ENCODE measurements around the gene PRIMA1.

PRIMA1 gene

DNA sequence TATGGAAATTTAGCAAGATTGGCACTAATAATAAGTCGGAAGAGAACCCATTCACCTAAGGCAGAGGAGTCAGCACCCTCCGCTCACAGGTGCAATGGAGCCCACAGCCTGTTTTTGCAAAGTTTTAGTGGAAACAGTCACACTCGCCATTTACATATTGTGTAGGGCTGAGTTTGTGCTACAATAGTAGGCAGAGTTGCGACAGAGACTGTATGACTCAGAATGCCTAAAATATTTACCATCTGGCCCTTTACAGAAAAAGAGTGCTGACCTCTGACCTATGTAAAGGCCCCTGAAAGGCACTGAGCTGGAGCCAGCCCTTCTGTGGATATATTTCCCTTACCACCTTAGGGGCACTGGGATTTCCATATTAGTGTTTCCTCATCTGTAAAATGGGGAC, 79.0 kb downstream of the PRIMA1 start:
- H3K4me1 Mint-ChIP-seq = no peaks in the 10 kb centered on the region
- H3K4me3 Mint-ChIP-seq = no peak overlapping the region
- no peak for DNase-seq
- H3K9me3 Mint-ChIP-seq = no peaks in the 10 kb centered on the region
- peaks cover 13% of the 10 kb centered on the region for H3K27me3 Mint-ChIP-seq
- CTCF ChIA-PET = no interaction called here
- no peak overlapping the region for H3K27ac Mint-ChIP-seq
- no peaks in the 10 kb centered on the region for H3K36me3 Mint-ChIP-seq

DNA sequence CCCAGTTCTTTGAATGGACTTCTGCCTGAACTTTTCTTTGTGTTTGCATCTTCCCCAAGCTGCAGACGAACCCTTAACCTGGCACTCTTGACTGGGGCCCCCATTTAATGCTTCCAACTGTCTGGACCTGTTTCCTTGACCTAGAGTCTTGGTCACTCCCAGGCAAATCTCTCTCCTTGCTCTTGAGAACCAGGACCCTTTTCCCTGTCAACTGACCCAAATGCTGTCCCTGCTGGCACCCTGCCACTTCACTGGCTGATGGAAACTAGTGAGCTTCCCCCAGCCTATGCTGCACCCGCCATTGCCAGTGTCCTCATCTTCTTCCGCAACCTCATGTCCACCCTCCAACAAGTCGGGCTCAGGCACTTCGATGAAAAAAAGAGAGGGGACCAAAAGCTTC, 79.5 kb downstream of the PRIMA1 start:
- no peak for DNase-seq
- no peaks in the 10 kb centered on the region for H3K4me1 Mint-ChIP-seq
- H3K9me3 Mint-ChIP-seq = no peaks in the 10 kb centered on the region
- H3K27me3 Mint-ChIP-seq = peaks cover 13% of the 10 kb centered on the region
- no peak overlapping the region for H3K4me3 Mint-ChIP-seq
- no peak overlapping the region for H3K27ac Mint-ChIP-seq
- no peaks in the 10 kb centered on the region for H3K36me3 Mint-ChIP-seq
- CTCF ChIA-PET = no interaction called here

DNA sequence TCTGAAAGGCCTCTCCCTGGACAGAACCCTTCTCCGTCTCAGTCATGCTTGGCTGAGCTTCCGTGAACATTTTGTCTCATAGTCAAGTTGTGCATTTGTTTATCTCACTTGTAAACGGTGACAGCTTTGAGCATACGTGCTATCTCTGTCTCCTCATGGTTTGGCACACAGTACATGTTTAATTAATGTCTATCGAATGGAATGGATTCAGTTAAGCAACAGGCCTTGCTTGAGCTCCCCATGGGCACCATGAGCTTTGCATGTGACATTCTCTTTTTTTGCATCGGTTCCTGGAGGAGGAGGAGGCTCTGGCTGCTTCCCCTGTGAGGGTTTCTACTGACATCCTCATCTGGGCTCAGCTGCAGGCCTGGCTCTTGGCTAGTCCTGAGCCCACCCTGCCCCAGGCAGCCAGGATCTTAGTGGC, 80.0 kb downstream of the PRIMA1 start:
- Mint-ChIP-seq H3K9me3 (no peaks in the 10 kb centered on the region), H3K4me1 (no peaks in the 10 kb centered on the region), H3K36me3 (no peaks in the 10 kb centered on the region), H3K27ac (no peak overlapping the region), H3K27me3 (peaks cover 8% of the 10 kb centered on the region), H3K4me3 (no peak overlapping the region)
- CTCF ChIA-PET = no interaction called here
- no peak for DNase-seq

DNA sequence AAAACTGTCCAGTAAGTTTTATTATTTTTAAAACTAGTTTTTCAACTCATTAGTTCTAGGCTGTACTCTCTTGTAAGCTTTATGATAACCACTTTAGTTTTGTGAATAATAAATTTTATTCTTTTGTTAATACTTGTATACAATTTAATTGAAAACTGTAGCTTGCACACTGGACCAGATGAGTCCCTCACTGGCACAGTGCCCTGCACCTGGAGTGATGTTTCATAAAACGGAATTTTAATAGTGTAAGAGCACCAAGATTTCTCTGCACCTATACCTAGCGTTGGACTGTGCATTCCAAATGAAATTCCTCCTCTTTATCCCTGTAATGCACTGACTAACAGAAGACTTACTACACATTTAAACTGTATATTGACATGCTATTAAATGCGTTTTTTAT, 80.8 kb downstream of the PRIMA1 start:
- H3K27me3 Mint-ChIP-seq = peaks cover 12% of the 10 kb centered on the region
- H3K36me3 Mint-ChIP-seq = no peaks in the 10 kb centered on the region
- no peak overlapping the region for H3K27ac Mint-ChIP-seq
- no peaks in the 10 kb centered on the region for H3K4me1 Mint-ChIP-seq
- DNase-seq = no peak
- CTCF ChIA-PET = no interaction called here
- H3K9me3 Mint-ChIP-seq = no peaks in the 10 kb centered on the region
- no peak overlapping the region for H3K4me3 Mint-ChIP-seq

DNA sequence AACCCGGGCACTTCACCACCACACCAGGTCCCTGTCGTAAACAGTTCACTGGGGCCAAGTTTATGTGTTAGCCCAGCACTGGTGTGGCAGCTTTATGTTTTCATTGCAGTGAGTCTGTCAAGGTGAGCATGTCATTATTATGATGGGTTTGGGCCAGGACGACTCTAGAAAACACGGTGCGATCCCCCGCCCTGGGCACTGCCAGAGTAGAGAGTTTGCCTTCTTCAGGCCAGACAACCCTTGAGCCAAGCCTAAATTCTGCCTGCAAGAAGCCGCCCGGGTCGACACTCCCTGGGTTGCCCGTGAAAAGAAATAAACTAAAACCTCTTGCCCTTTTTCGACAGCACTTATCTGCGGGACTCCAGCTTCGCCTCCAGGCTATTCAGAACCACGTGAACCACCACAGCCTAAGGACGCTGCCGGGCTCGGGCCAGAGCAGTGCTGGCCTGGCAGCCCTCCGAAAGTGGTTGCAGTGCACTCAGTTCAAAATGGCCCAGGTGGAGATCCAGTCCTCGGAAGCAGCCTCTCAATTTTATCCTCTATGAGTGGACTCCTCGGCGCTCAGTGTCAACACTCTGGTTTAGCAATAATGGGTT, 81.8 kb downstream of the PRIMA1 start:
- H3K27me3 Mint-ChIP-seq = peaks cover 12% of the 10 kb centered on the region

DNA sequence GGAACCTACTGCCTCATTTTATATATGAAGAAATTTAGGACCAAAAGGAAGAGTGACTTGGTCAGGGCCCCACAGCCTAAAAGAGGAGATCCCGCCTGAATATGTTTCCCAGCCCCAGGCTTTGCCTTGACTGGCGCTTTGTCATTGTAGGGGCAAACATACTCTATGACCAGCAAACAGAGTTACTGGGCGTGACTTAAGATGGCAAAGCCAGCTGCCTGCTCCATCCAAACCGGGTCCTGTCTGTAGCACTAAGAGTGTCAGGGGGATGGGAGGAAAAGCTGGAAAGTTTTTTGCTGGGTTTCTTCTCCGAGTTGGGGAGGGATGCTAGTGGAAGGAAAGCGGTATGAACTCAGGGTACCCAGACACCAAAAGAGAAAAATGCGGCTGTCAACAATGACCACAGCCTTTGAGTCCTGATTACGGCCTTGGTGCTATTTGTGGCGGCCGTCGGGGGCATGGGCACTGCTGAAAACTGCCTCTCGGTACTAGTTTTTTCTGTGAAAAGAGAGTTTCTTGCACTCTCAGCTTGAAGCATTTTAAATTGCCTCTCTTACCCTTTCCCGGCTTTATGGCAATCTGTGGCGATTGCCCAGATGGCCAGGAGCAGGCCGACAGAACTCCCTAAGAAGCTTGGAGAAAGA, 82.7 kb downstream of the PRIMA1 start:
- no peaks in the 10 kb centered on the region for H3K4me1 Mint-ChIP-seq
- CTCF ChIA-PET = no interaction called here
- DNase-seq = no peak
- no peak overlapping the region for H3K4me3 Mint-ChIP-seq
- no peaks in the 10 kb centered on the region for H3K36me3 Mint-ChIP-seq
- H3K27me3 Mint-ChIP-seq = peaks cover 12% of the 10 kb centered on the region
- no peaks in the 10 kb centered on the region for H3K9me3 Mint-ChIP-seq
- no peak overlapping the region for H3K27ac Mint-ChIP-seq

More for the DNA sequence above, 81.8 kb downstream of the PRIMA1 start:
- Mint-ChIP-seq H3K36me3 (no peaks in the 10 kb centered on the region), H3K4me1 (no peaks in the 10 kb centered on the region), H3K9me3 (no peaks in the 10 kb centered on the region), H3K27ac (no peak overlapping the region), H3K4me3 (no peak overlapping the region)
- no peak for DNase-seq
- CTCF ChIA-PET = no interaction called here

DNA sequence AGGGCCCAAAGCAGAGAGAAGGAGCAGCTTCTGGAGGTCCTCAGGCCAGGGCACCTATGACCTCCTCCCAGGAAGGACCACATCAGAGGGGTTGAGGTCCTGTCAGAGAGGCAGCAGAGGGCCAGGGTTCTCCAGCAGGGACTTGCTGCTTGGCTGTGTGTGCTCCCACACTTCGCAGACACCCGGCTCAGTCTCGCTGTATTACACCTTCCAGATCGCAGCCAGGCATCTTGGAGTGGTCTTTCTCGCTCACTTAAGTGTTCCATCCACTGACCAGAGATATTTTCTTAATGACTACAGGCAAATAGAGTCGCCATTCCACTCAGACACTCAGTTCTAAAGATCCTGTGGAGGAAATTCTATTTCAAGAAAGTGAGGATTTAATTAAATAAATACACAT, 84.3 kb downstream of the PRIMA1 start:
- peaks cover 2% of the 10 kb centered on the region for H3K9me3 Mint-ChIP-seq
- DNase-seq = no peak
- no peaks in the 10 kb centered on the region for H3K36me3 Mint-ChIP-seq
- H3K4me1 Mint-ChIP-seq = no peaks in the 10 kb centered on the region
- no peak overlapping the region for H3K4me3 Mint-ChIP-seq
- H3K27ac Mint-ChIP-seq = no peak overlapping the region
- peaks cover 10% of the 10 kb centered on the region for H3K27me3 Mint-ChIP-seq
- CTCF ChIA-PET = no interaction called here

DNA sequence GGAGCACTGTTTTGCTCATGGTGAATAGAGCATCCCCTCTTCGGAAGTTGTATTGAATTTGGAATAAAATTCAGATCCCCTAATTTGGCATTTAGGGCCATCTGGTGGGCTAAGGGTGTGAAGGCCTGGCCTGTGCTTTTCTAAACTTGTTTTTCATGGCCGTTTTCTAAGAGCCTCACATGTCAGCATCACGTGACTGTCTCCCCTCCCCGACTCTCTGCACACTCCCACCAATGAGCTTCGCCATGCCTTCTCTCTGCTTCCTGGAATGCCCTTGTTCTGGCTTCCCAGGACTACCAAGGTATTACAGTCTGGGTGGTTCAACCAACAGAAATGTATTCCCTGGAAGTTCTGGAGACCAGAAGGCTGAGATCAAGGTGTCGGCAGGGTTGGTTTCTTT, 85.3 kb downstream of the PRIMA1 start:
- no peaks in the 10 kb centered on the region for H3K4me1 Mint-ChIP-seq
- H3K27ac Mint-ChIP-seq = no peak overlapping the region
- H3K27me3 Mint-ChIP-seq = peaks cover 4% of the 10 kb centered on the region
- peaks cover 4% of the 10 kb centered on the region for H3K9me3 Mint-ChIP-seq
- no peak for DNase-seq
- H3K4me3 Mint-ChIP-seq = no peak overlapping the region
- CTCF ChIA-PET = no interaction called here
- H3K36me3 Mint-ChIP-seq = no peaks in the 10 kb centered on the region

DNA sequence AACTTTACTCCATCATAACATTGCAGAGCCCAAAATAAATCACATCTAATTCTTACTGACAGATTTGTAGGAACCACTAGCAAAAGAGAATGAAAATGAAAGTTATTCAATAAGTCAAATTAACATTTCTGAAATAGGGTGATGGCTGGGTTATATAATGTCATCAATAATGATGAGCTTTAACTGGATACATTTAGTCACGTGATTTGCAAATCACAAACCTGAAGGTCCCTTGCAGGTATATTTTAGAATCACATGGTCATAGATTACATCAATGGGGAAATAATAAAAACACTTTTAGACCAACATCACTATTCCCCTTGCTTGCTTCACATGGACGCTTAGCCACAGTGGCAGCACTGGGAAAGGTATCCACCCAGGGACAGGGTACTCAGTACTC, 86.7 kb downstream of the PRIMA1 start:
- DNase-seq = no peak
- H3K36me3 Mint-ChIP-seq = no peaks in the 10 kb centered on the region
- H3K27ac Mint-ChIP-seq = no peak overlapping the region
- no peaks in the 10 kb centered on the region for H3K4me1 Mint-ChIP-seq
- peaks cover 4% of the 10 kb centered on the region for H3K27me3 Mint-ChIP-seq
- CTCF ChIA-PET = no interaction called here
- H3K4me3 Mint-ChIP-seq = no peak overlapping the region
- peaks cover 4% of the 10 kb centered on the region for H3K9me3 Mint-ChIP-seq

DNA sequence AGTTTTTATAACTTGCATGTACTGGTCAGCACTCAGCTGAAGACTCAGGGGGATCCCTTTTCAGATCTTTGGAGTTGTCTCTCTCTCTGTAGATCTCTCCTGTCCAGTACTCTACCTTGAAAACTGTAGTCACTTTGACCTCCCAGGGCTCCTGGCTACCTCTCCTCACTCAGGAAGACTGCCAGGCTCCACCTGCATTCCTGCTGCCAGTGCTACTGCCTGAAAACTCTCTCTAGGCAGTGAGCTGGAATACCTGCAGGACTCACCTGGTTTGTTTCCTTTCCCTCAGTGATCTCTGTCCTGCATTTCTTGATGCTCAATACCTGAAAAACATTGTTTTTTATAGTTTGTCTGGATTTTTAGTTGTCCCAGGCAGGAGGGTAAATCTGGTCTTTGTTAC, 87.4 kb downstream of the PRIMA1 start:
- H3K4me3 Mint-ChIP-seq = no peak overlapping the region
- H3K27ac Mint-ChIP-seq = no peak overlapping the region
- no peaks in the 10 kb centered on the region for H3K4me1 Mint-ChIP-seq
- H3K36me3 Mint-ChIP-seq = no peaks in the 10 kb centered on the region
- DNase-seq = no peak
- H3K27me3 Mint-ChIP-seq = peaks cover 4% of the 10 kb centered on the region
- H3K9me3 Mint-ChIP-seq = peaks cover 4% of the 10 kb centered on the region
- CTCF ChIA-PET = no interaction called here

DNA sequence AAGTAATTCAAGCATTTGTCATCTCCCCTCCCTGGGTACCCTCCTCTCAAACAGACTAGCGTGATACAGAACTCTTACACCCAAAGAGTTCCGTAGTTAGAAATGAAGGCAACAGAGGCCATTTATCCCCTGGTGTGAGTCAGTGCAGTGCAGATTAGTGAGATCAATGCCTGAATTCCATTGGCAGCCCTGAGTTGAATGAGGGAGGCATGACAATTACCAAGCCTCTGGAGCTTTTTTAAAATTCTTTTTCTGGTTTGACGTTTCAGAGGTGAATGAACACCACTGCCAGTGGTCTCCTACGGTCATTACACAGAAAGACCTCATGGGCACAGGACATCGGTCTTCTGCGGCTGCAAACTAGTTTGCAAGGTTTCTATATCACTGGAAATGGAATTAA, 94.4 kb downstream of the PRIMA1 start:
- Mint-ChIP-seq H3K27ac (no peak overlapping the region), H3K9me3 (peaks cover 2% of the 10 kb centered on the region), H3K36me3 (no peaks in the 10 kb centered on the region), H3K4me1 (no peaks in the 10 kb centered on the region), H3K27me3 (peaks cover 8% of the 10 kb centered on the region), H3K4me3 (no peak overlapping the region)
- DNase-seq = no peak
- CTCF ChIA-PET = no interaction called here

DNA sequence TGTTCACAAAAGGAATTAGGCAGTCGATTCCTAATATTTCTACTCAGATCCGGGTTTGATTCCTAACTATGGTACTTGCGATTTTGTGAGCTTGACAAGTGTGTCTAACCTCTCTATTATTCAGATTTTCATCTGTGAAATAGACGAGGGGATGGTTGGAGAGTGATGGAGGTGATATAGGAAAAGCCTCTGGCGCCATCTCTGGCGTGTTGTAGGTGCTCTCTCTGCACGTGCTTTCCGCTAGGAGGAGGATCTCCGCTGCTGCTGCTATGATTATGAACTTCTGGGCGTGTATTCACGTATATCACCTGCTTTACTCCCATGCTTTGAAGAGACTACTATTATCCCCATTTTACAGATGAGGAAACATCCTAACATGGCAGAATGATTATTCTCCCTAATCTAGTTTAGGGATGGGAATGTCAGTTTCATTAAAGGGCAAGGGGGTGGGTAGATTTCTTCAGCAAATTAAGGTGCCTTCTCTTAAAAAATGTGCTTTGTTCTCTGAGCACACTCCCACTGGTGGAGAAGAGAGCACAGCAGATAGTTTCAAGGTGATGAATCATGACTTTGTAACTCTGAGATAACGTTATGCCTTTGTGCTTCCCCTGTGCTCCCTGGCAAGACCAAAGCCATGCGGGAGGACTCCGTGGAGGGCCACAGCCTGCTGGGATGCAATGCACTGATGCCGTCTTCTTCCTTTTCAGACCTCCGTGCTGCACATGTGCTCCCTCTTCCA, 97.1 kb downstream of the PRIMA1 start:
- no peaks in the 10 kb centered on the region for H3K9me3 Mint-ChIP-seq
- H3K27me3 Mint-ChIP-seq = peaks cover 15% of the 10 kb centered on the region
- no peak overlapping the region for H3K27ac Mint-ChIP-seq
- H3K4me1 Mint-ChIP-seq = no peaks in the 10 kb centered on the region
- no peaks in the 10 kb centered on the region for H3K36me3 Mint-ChIP-seq
- no peak overlapping the region for H3K4me3 Mint-ChIP-seq
- no peak for DNase-seq
- CTCF ChIA-PET = no interaction called here

DNA sequence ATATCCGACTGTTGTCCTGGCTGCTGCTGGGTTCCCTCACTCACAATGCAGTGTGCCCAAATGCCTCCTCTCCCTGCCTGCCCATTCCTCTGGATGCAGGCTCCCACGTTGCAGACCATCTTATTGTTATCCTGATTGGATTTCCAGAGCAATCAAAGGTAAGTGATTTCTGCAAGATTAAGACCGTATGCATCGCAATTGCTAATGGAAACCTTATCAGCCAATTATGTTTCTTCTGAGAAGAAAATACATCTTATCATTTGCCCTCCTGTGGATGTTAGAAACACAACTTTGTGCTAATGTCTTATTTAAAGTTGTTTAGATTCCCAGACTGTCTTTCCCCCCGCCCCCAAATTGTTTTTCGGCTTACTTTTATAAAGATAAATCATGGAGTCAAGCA, 98.1 kb downstream of the PRIMA1 start:
- DNase-seq = no peak
- Mint-ChIP-seq H3K9me3 (no peaks in the 10 kb centered on the region), H3K27me3 (peaks cover 15% of the 10 kb centered on the region), H3K36me3 (no peaks in the 10 kb centered on the region), H3K4me1 (no peaks in the 10 kb centered on the region), H3K4me3 (no peak overlapping the region), H3K27ac (no peak overlapping the region)
- CTCF ChIA-PET = no interaction called here

DNA sequence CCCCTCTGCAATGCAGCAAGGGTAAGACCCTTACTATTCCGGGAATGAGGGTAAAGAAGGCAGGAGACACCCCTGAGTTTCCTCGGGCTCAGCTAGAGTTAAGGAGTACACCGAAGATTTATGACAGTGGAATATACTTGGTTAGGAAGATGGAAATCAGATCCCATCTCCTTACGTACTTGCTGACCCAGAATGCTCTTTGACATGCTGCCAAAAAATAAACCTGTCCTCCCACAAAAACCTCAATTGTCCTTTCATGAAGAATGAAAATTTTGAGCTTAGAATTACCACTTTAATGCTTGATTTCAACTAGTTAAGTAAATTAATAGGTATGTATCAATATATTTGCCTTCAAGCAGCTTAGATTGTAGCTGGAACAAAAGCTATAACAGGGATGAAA, 99.5 kb downstream of the PRIMA1 start:
- CTCF ChIA-PET = interaction anchor here (0.6 kb wide), 1 partner anchor 713 kb away, joined by 3 read pairs; no protein-coding TSS in a partner anchor

DNA sequence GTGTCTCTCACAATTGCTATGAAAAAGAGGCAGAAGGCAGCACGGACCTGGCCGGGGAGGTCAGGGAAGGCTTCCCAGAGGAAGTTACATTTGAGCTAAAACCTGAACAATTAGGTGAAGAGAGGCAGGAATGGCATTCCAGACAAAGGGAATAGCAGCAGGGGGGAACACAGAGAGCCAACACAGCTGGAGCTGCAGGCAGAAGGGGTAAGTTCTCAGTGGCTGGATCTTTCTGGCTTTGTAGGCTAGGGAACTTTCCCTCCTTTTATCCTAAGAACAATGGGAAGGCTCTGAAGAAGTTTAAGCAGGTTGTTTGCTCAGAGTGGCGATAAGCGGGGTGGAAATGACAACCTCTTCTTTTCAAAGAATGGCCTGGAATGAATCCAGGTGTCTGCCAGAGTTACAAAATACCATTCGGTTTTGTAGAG, 100.0 kb downstream of the PRIMA1 start:
- CTCF ChIA-PET = no interaction called here

More for the DNA sequence above, 99.5 kb downstream of the PRIMA1 start:
- Mint-ChIP-seq H3K4me3 (no peak overlapping the region), H3K4me1 (no peaks in the 10 kb centered on the region), H3K27me3 (peaks cover 15% of the 10 kb centered on the region), H3K9me3 (no peaks in the 10 kb centered on the region), H3K36me3 (no peaks in the 10 kb centered on the region), H3K27ac (no peak overlapping the region)
- no peak for DNase-seq

More for the DNA sequence above, 100.0 kb downstream of the PRIMA1 start:
- no peaks in the 10 kb centered on the region for H3K36me3 Mint-ChIP-seq
- H3K9me3 Mint-ChIP-seq = no peaks in the 10 kb centered on the region
- no peaks in the 10 kb centered on the region for H3K4me1 Mint-ChIP-seq
- no peak for DNase-seq
- peaks cover 15% of the 10 kb centered on the region for H3K27me3 Mint-ChIP-seq
- H3K4me3 Mint-ChIP-seq = no peak overlapping the region
- no peak overlapping the region for H3K27ac Mint-ChIP-seq

Data from activated naive CD4-positive, alpha-beta T cell treated with anti-CD3 and anti-CD28 coated beads, Interleukin-2, amount 10 ng/mL, durations not matched to agents 7 days and 5 days (primary cell).